ENCODE measurements around the gene NCK2. TPM values are rescaled to one million over a fixed set of nuclear protein-coding genes. Genes with fewer than 3 reads are reported as not detected.

NCK2 gene
- total RNA-seq, 1 experiment from 2014 or later = 49.2 TPM

GRCh38 chr2:105870062-105870461, 125.3 kb downstream of the NCK2 start:
- no peak overlapping the region for H4K5ac ChIP-seq (ENCODE audit: insufficient read length, low read depth, low read length)
- no peaks in the 10 kb centered on the region for H3K9me3 ChIP-seq (ENCODE audit: control insufficient read depth, low read depth, low read length)
- H3K4ac ChIP-seq (ENCODE audit: low read depth, low read length) = no peak overlapping the region
- Mint-ChIP-seq H3K36me3 (ENCODE audit: insufficient read depth in 1 of 3, low read depth in 3 of 3) (peaks cover 0 to 10% (median 2%) of the 10 kb centered on the region in 3 experiments; a peak in 3 of 7 replicates), H3K9me3 (no peaks in the 10 kb centered on the region; a peak in 1 of 5 replicates), H3K27me3 (ENCODE audit: low read depth) (no peaks in the 10 kb centered on the region; the same call in 1 of the 2 replicates), H3K27ac (no peak overlapping the region; a peak in 3 of 7 replicates), H3K4me1 (peaks cover 21 to 40% of the 10 kb centered on the region in 2 experiments), H3K4me3 (no peak overlapping the region)
- no peak overlapping the region for H3K23ac ChIP-seq (ENCODE audit: insufficient read length, low read depth, low read length)
- no peaks in the 10 kb centered on the region for H3K23me2 ChIP-seq (ENCODE audit: insufficient read length, low read depth, low read length, poor library complexity, severe bottlenecking)
- no peak overlapping the region for H2AK5ac ChIP-seq (ENCODE audit: insufficient read length, low read length)
- no peak overlapping the region for H3K27ac ChIP-seq (ENCODE audit: insufficient read length, low read depth, low read length)
- no CpG with 5 or more reads among the region's 4 CpGs for WGBS (ENCODE audit: extremely low coverage, insufficient read length, low lambda C conversion rate)
- H2BK12ac ChIP-seq (ENCODE audit: insufficient read length, low read depth, low read length) = no peak overlapping the region
- no peaks in the 10 kb centered on the region for H4K20me1 ChIP-seq (ENCODE audit: control insufficient read depth, insufficient read depth, insufficient read length)
- no peaks in the 10 kb centered on the region; the same call in 1 of the 2 replicates for H3K4me1 ChIP-seq (ENCODE audit: insufficient read depth, low read length)
- H2AFZ ChIP-seq (ENCODE audit: low read length) = no peak overlapping the region
- DNase-seq = no peak
- no peak overlapping the region for H4K91ac ChIP-seq (ENCODE audit: insufficient read length, low read depth, low read length)
- no peak overlapping the region for H2BK20ac ChIP-seq (ENCODE audit: low read depth, low read length, poor library complexity, severe bottlenecking)
- no peak overlapping the region for H3K14ac ChIP-seq (ENCODE audit: insufficient read depth, low read length)
- H2BK5ac ChIP-seq (ENCODE audit: insufficient read length, low read length) = no peak overlapping the region
- TF ChIP-seq CTCF (conservative IDR thresholded peaks at IDR 0.05) = no peak
- H3K79me2 ChIP-seq (ENCODE audit: insufficient read depth, low read length) = peaks cover 2% of the 10 kb centered on the region; the same call in 1 of the 2 replicates
- no peak overlapping the region for H3K9ac ChIP-seq (ENCODE audit: extremely low read depth, insufficient read length, low read length)
- H2BK15ac ChIP-seq (ENCODE audit: low read depth, low read length) = no peak overlapping the region
- no peak overlapping the region for H3K18ac ChIP-seq (ENCODE audit: insufficient read length, low read depth, low read length)
- no peak overlapping the region for H2BK120ac ChIP-seq (ENCODE audit: low read depth, low read length, poor library complexity, severe bottlenecking)
- H3T11ph ChIP-seq (ENCODE audit: low read length) = no peak overlapping the region
- H3K56ac ChIP-seq (ENCODE audit: insufficient read length, low read depth, low read length) = no peak overlapping the region
- no peak overlapping the region for H4K8ac ChIP-seq (replicated peaks; ENCODE audit: insufficient read length, low read depth, low read length)
- H3K79me1 ChIP-seq (ENCODE audit: insufficient read depth, low read depth, low read length, poor library complexity, severe bottlenecking) = peaks cover 3% of the 10 kb centered on the region
- no peak overlapping the region for H3K4me2 ChIP-seq (ENCODE audit: insufficient read depth, insufficient read length, low read length)
- H3K27me3 ChIP-seq (ENCODE audit: insufficient read depth, low read length) = no peaks in the 10 kb centered on the region
